AG10803 (cell line): ENCODE results near the gene CEP290.

ENCODE experiments used
- DNase-seq: peaks from one replicate; pipeline ENCODE4 v3.0.0; 2010; ENCODE audit warnings: low read depth
- H3K4me3 ChIP-seq: 2 replicates; pipeline ENCODE4 v1.5.1; 2011; ENCODE audit warnings: mild to moderate bottlenecking, low read length, control low read depth
- CTCF ChIP-seq: conservative IDR thresholded peaks from 2 replicates; pipeline ENCODE4 v1.5.1; 2011; ENCODE audit warnings: mild to moderate bottlenecking, low read length, control low read depth, inconsistent platforms

The CEP290 gene

GRCh38 chr12:88141774-88142609 is at the start of gene CEP290, which contains the start of gene TMTC3:
CEP290 (minus strand) TSS chr12:88142088; CDS start chr12:88141307, 781 bp downstream.
TMTC3 (plus strand) TSS chr12:88142307; CDS start chr12:88148316, 6,009 bp downstream.
- no peak for TF ChIP-seq CTCF
- peak; percentile 100 for DNase-seq
- peak within 1 kb of the TSS; percentile 91 for H3K4me3 ChIP-seq

GRCh38 chr12:88188180-88188579 is 46.3 kb upstream of the CEP290 start:
- H3K4me3 ChIP-seq = no peak overlapping the region
- DNase-seq = peak; percentile 3
- TF ChIP-seq CTCF = no peak

GRCh38 chr12:88187571-88187970 is 45.7 kb upstream of the CEP290 start:
- no peak for DNase-seq
- TF ChIP-seq CTCF = no peak
- no peak overlapping the region for H3K4me3 ChIP-seq

GRCh38 chr12:88185988-88186387 is 44.1 kb upstream of the CEP290 start:
- no peak for TF ChIP-seq CTCF
- peak; percentile 70 for DNase-seq
- no peak overlapping the region for H3K4me3 ChIP-seq

GRCh38 chr12:88185279-88185678 is 43.4 kb upstream of the CEP290 start:
- DNase-seq = no peak
- TF ChIP-seq CTCF = no peak
- H3K4me3 ChIP-seq = no peak overlapping the region

- TF ChIP-seq CTCF = no peak
- no peak for DNase-seq
Observed at GRCh38 chr12:88184196-88184595, 42.3 kb upstream of the CEP290 start.

GRCh38 chr12:88182416-88182815 is 40.5 kb upstream of the CEP290 start:
- no peak overlapping the region for H3K4me3 ChIP-seq
- TF ChIP-seq CTCF = no peak
- DNase-seq = no peak

More at GRCh38 chr12:88184196-88184595, 42.3 kb upstream of the CEP290 start:
- H3K4me3 ChIP-seq = no peak overlapping the region
